Erythroblast (primary cell): Measurements from ENCODE around the gene COL6A3.

Experiments
- DNase-seq, 2 experiments: peaks; one replicate each; lab custom pipeline; 2025; lab: John Stamatoyannopoulos, UW
- GATA1 ChIP-seq: IDR thresholded peaks from 2 replicates; pipeline ENCODE4 v1.6.1; 2011; ENCODE audit warnings: low read depth, mild to moderate bottlenecking, control low read depth, low read length, moderate library complexity
- POLR2A ChIP-seq: IDR thresholded peaks from 2 replicates; pipeline ENCODE4 v1.6.1; 2011; ENCODE audit warnings: mild to moderate bottlenecking, low read length

COL6A3 gene

DNA sequence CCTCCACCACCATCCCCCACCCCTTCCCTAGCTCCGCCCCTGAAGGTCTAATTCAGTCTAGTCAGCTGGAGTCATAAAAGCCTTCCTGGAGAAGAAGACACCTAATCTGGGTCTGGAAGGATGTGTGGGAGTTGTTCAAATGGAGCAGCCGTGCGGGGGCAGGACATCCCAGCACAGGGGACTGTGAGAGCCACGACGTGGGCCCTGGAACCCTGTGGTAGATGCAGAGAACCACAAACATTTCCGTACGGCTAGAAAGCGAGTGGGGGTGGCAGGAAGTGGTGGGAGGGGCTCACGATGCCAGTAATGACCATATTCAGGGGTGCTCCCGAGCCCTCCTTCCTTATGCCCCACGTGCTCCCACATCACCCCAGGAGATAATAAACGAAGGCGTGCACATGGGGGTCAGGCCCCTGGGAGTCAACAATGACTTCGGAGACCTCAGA is 20.9 kb upstream of the COL6A3 start:
- TF ChIP-seq GATA1 (no peak), POLR2A (no peak)
- no peak for DNase-seq

DNA sequence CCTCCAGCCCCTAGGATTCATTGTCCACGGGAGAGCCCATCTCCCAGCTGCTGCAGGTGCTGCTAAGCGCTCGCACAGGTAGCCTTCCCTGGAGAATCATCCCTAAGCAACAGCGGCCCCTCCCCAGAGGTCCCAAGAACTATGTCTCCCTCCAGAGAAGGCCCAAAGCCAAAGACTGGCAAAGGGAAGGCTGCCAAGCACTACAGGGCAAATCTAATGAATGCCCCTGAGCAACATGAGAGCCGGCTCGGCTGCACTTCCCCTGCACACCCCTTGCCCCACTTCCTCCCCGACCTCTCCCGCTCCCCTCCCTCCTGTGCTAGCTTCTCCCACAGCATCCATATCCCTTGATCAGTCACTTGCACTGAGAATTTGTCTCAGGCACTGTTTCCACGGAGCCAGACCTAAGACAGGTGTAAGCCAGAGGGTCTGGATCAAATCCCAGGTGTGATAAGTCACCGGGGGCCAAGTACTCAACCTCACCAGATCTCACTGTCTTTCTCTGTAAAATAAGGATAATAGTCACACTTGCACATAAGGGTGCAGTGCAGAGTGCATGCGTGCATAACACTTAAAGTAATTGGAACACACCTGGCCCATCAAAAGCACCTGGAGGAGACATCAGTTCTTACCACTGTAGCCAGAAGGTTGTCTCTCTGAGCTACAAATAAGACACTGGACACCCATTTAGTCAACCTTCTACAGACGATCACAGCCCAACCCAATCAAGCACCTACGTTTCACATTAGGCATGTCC is 20.1 kb upstream of the COL6A3 start:
- no peak for TF ChIP-seq POLR2A
- DNase-seq: no peak

GRCh38 chr2:237432484-237433092 is 18.6 kb upstream of the COL6A3 start:
- TF ChIP-seq GATA1 (no peak), POLR2A (no peak)
- DNase-seq: no peak

- TF ChIP-seq GATA1: no peak
- no peak for DNase-seq
Observed at GRCh38 chr2:237431837-237432236, 17.9 kb upstream of the COL6A3 start.

DNA sequence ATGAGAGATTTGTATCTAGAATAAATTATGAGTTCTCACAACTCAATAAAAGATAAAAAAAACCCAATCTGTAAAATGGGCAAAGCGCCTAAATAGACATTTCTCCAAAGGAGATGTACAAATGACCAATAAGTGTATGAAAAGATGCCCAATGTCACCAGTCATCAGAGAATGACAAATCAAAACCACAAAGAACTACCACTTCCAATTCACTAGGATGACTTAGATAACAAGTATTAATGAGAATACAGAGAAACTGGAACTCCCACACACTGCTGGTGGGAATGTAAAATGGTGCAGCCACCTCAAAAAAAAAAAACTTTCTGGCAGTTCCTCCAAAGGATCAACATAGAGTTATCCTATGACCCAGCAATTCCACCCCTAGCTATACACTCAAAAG is 17.4 kb upstream of the COL6A3 start:
- no peak for TF ChIP-seq GATA1
- TF ChIP-seq POLR2A: no peak
- no peak for DNase-seq

DNA sequence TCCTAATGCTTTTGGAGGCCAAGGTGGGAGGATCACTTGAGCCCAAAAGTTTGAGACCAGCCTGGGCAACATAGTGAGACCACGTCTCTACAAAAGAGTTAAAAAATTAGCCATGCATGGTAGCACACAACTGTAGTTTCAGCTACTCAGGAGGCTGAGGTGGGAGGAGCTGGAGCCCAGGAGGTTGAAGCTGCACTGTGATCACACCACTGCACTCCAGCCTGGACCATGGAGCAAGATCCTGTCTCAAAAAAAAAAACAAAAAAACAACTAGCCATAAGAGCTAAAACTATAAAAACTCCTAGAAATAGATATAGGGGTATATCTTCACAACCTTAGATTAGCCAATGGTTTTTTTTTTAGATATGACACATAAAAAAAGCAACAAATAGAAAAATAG is 16.9 kb upstream of the COL6A3 start:
- TF ChIP-seq GATA1 (no peak), POLR2A (no peak)
- DNase-seq: no peak

- TF ChIP-seq POLR2A (no peak), GATA1 (no peak)
- DNase-seq: no peak
Observed at GRCh38 chr2:237429753-237430152, 15.8 kb upstream of the COL6A3 start.

DNA sequence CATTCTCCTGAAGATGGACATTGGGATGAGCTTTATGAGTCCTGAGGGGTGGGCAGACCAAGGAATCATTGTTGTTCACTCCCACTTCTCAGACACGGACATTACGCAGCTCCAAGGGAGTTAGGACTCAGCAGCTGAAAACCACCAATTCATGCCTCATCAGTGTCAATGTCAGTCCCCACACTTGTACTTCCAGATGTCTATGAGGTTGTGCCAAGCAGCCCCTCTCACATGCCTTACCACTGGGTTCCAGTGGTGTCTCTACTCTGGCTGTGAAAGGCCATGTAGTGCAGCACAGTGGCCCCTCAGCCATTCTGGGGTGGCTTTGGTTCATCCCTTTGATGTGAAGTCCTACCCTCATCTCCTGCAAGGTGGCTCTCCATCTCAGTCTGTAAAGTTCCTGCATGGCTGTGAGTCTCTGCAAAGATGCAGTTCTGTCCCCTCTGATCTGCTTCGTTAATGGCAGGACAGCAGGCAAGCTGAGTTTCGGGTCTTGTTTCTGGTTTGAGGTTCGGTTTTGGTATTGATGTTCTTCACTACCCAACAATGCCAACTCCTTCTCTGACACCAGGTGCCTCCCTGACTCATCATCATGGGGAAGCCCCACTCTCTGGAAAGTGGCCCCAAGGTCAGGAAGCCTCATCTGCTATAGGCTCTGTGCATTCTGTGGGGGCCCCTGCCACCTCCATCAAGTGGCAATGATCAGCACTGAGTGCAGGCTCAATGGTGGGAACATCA is 14.0 kb upstream of the COL6A3 start:
- no peak for DNase-seq
- TF ChIP-seq GATA1 (no peak), POLR2A (no peak)

DNA sequence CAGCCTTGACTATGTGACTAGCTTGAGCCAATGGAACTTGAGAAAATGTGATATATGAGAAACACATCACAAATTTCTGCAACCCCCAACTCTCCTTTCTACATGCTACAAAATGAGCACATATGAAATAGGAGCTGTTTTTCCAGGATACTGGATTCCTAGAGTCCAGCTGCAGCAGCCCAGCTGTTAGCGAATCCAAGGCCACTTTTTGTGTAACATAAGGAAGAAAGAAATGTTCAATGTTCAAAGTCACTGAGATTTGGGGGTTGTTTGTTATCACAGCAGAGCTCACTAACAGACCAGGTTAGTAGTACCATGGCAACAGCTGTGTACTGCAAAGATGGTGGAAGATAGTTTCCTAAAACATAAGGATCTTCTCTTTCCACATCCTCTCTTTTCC is 12.6 kb upstream of the COL6A3 start:
- TF ChIP-seq POLR2A: no peak
- no peak for TF ChIP-seq GATA1
- DNase-seq: no peak

GRCh38 chr2:237425320-237425719 is 11.4 kb upstream of the COL6A3 start:
- no peak for TF ChIP-seq GATA1
- no peak for TF ChIP-seq POLR2A
- DNase-seq: no peak

DNA sequence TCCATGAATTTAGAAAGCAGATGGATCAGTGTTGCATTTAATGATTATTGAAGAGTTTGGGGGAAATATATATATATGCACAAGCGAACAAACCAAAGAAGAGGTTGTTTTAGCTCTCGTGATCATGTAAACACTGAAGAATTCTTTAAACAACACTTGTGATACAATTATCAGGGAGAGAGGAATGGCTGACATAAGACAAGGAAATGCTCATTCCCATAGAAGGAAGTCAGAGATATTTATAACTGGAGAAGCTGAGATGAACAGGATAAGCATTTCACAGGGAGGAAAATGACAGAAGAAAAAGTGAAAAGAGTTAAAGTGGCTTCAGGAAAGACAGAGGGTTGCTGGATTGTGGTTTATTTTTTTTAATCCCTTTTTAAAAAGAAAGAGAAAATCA is 10.6 kb upstream of the COL6A3 start:
- no peak for DNase-seq
- TF ChIP-seq GATA1: no peak
- no peak for TF ChIP-seq POLR2A

DNA sequence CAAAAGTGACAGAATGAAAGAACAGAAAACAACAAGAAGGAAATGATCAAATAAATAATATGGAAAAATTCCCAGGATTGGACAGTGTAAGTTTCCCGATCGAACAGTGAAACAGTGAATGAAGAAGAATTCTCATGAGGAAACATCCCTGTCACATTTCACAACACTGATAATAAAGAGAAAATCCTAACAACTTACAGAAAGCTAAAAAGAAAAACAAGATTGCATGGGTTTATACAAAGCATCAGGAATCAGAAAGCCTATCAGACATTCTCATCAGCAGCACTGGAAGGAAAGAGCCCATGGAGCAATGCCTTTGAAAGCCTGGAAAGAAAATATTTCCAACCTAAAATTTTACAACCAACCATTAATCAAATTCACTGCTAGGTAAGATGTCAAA is 9.9 kb upstream of the COL6A3 start:
- TF ChIP-seq GATA1 (no peak), POLR2A (no peak)
- no peak for DNase-seq

DNA sequence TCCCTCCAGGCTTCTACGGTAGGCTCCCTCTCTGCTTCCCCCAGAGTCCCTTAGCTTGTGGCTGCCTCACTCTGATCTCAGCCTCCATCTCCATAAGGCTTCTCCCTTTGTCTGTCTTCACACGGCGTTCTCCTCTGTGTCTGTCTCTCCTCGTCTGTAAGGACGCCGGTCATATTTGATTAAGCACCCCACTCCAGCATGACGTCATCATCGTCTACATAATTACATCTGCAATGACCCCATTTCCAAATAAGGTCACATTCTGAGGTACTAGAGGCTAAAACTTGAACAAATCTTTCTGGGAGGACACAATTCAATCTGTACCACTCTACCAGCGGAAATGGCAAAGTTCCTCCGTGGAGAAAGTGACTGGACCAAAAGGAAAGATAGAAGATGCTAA is 8.3 kb upstream of the COL6A3 start:
- TF ChIP-seq GATA1 (no peak), POLR2A (no peak)
- DNase-seq: no peak

GRCh38 chr2:237421542-237422116 is 7.7 kb upstream of the COL6A3 start:
- peak; percentile 40 to 64 for DNase-seq
- TF ChIP-seq GATA1 (no peak), POLR2A (no peak)

DNA sequence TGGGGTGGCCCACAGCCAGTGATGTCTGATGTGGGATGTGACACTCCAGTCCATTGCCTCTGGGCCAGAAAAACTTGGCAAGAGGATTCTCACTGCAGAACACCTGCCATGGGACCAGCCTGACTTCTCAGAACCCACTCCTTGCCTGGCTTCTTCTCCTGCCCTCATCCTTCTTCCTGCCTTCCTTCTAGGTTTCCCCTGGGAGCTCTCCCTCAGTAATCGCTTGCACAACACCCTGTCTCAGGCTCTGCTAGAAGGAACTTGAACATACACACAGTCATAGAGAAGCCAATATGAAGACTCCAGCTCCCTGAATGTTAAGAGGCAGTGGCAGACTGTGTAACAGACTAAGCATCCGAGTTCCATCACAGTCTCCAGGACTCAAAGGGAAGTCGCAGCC is 4.3 kb upstream of the COL6A3 start:
- no peak for DNase-seq
- TF ChIP-seq GATA1: no peak
- no peak for TF ChIP-seq POLR2A
